Measurements from ENCODE around the gene SLC6A5.

Gene SLC6A5

GRCh38 chr11:20617346-20618005 is 18.1 kb downstream of the SLC6A5 start:
- Histone ChIP-seq H3K36me3 (ENCODE audit: insufficient read depth, low read length) (no peaks in the 10 kb centered on the region), H3K9ac (ENCODE audit: low read length) (no peak overlapping the region), H3F3A (ENCODE audit: insufficient read depth, low read length) (no peaks in the 10 kb centered on the region), H3K4me1 (ENCODE audit: insufficient read depth, low read length, severe bottlenecking) (no peaks in the 10 kb centered on the region), H2AFZ (ENCODE audit: low read length) (no peak overlapping the region), H4K20me1 (ENCODE audit: insufficient read depth, low read length) (no peaks in the 10 kb centered on the region), H3K9me2 (ENCODE audit: low read depth, low read length) (no peaks in the 10 kb centered on the region), H3K79me2 (ENCODE audit: insufficient read depth, low read length) (no peaks in the 10 kb centered on the region), H3K27ac (ENCODE audit: low read depth, low read length, poor library complexity, severe bottlenecking) (no peak overlapping the region), H3K4me2 (ENCODE audit: low read length) (no peak overlapping the region), H3K27me3 (ENCODE audit: insufficient read depth, low read length) (no peaks in the 10 kb centered on the region; the same call in 1 of the 2 replicates), H3K9me3 (ENCODE audit: low read length) (no peaks in the 10 kb centered on the region), H3K4me3 (ENCODE audit: low read depth, low read length, poor library complexity, severe bottlenecking) (no peak overlapping the region)
- TF ChIP-seq, protein P1, sequence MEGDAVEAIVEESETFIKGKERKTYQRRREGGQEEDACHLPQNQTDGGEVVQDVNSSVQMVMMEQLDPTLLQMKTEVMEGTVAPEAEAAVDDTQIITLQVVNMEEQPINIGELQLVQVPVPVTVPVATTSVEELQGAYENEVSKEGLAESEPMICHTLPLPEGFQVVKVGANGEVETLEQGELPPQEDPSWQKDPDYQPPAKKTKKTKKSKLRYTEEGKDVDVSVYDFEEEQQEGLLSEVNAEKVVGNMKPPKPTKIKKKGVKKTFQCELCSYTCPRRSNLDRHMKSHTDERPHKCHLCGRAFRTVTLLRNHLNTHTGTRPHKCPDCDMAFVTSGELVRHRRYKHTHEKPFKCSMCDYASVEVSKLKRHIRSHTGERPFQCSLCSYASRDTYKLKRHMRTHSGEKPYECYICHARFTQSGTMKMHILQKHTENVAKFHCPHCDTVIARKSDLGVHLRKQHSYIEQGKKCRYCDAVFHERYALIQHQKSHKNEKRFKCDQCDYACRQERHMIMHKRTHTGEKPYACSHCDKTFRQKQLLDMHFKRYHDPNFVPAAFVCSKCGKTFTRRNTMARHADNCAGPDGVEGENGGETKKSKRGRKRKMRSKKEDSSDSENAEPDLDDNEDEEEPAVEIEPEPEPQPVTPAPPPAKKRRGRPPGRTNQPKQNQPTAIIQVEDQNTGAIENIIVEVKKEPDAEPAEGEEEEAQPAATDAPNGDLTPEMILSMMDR (IDR thresholded peaks at IDR 0.05; ENCODE audit: low read length): no peak
- TF ChIP-seq EZH2 (IDR thresholded peaks at IDR 0.05; ENCODE audit: borderline replicate concordance, low read length): no peak

DNA sequence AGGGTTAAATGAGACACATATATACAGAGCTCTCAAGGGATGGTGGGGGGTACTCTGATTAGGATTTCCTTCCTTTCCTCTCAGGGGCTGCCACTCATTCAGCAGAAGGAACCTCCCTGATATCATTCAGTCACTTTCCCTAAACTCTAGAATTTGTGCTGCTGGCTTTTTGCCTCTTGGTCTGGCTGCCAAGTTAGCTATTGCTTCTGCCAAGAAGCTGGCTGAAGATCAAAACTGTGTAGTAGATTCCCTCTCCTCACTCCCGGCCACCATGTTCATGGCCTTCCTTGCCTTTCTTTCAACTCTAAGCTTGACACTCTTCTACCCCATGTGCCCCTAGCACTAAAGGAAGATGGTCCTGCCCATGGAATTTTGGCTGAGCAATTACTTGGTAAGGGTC is 18.7 kb downstream of the SLC6A5 start:
- Histone ChIP-seq H3K9me3 (ENCODE audit: low read length) (no peaks in the 10 kb centered on the region), H3K9me2 (ENCODE audit: low read depth, low read length) (no peaks in the 10 kb centered on the region), H3K4me3 (ENCODE audit: low read depth, low read length, poor library complexity, severe bottlenecking) (no peak overlapping the region), H3K27me3 (ENCODE audit: insufficient read depth, low read length) (no peaks in the 10 kb centered on the region; the same call in 1 of the 2 replicates), H3K79me2 (ENCODE audit: insufficient read depth, low read length) (no peaks in the 10 kb centered on the region), H4K20me1 (ENCODE audit: insufficient read depth, low read length) (no peaks in the 10 kb centered on the region), H3K4me2 (ENCODE audit: low read length) (no peak overlapping the region), H3K4me1 (ENCODE audit: insufficient read depth, low read length, severe bottlenecking) (no peaks in the 10 kb centered on the region), H3K27ac (ENCODE audit: low read depth, low read length, poor library complexity, severe bottlenecking) (no peak overlapping the region), H3K9ac (ENCODE audit: low read length) (no peak overlapping the region), H2AFZ (ENCODE audit: low read length) (no peak overlapping the region), H3F3A (ENCODE audit: insufficient read depth, low read length) (no peaks in the 10 kb centered on the region), H3K36me3 (ENCODE audit: insufficient read depth, low read length) (no peaks in the 10 kb centered on the region)
- no peak for TF ChIP-seq EZH2 (IDR thresholded peaks at IDR 0.05; ENCODE audit: borderline replicate concordance, low read length)
- TF ChIP-seq, protein P1 (IDR thresholded peaks at IDR 0.05; ENCODE audit: low read length): no peak

- no peaks in the 10 kb centered on the region; the same call in 1 of the 2 replicates for H3K27me3 ChIP-seq (ENCODE audit: insufficient read depth, low read length)
- TF ChIP-seq, protein P1 (IDR thresholded peaks at IDR 0.05; ENCODE audit: low read length): no peak
- TF ChIP-seq EZH2 (IDR thresholded peaks at IDR 0.05; ENCODE audit: borderline replicate concordance, low read length): no peak
- no peaks in the 10 kb centered on the region for H3K79me2 ChIP-seq (ENCODE audit: insufficient read depth, low read length)
- H3K27ac ChIP-seq (ENCODE audit: low read depth, low read length, poor library complexity, severe bottlenecking): no peak overlapping the region
- H3K4me2 ChIP-seq (ENCODE audit: low read length): no peak overlapping the region
- H3F3A ChIP-seq (ENCODE audit: insufficient read depth, low read length): no peaks in the 10 kb centered on the region
- no peaks in the 10 kb centered on the region for H3K36me3 ChIP-seq (ENCODE audit: insufficient read depth, low read length)
- no peaks in the 10 kb centered on the region for H4K20me1 ChIP-seq (ENCODE audit: insufficient read depth, low read length)
- no peak overlapping the region for H3K4me3 ChIP-seq (ENCODE audit: low read depth, low read length, poor library complexity, severe bottlenecking)
- H3K9me3 ChIP-seq (ENCODE audit: low read length): no peaks in the 10 kb centered on the region
- no peaks in the 10 kb centered on the region for H3K4me1 ChIP-seq (ENCODE audit: insufficient read depth, low read length, severe bottlenecking)
- H3K9me2 ChIP-seq (ENCODE audit: low read depth, low read length): no peaks in the 10 kb centered on the region
- H3K9ac ChIP-seq (ENCODE audit: low read length): no peak overlapping the region
- H2AFZ ChIP-seq (ENCODE audit: low read length): no peak overlapping the region
Observed at GRCh38 chr11:20620988-20621387, 21.6 kb downstream of the SLC6A5 start.

Data from OCI-LY1 (cell line).